CD4-positive, alpha-beta T cell treated with Interferon alpha-2 for 1 hour (primary cell): Measurements from ENCODE around the gene BACH2.

Experiments
- DNase-seq, 2 donors: peaks; one replicate each; pipeline ENCODE4 v3.0.0-alpha.2; 2020 to 2022

The BACH2 gene

DNA sequence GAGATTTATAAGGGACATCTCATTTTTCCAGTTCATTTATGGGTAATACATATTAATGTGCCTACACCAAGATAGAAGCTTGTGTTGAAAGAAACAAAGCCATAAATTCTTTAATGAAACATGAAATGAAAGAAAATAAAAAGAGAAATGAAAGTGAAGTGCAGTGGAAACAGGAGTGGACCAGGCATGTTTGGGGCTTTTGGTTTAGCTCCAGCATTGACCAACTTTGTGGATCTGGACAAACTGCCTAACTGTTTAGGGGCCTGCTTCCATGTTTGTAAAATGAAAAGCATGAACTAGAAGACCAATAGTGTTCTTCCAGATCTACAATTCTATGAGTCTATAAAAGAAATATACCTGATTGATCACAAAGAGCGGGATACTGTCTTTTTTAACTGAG, 277.4 kb downstream of the BACH2 start:
- DNase-seq, result no peak

DNA sequence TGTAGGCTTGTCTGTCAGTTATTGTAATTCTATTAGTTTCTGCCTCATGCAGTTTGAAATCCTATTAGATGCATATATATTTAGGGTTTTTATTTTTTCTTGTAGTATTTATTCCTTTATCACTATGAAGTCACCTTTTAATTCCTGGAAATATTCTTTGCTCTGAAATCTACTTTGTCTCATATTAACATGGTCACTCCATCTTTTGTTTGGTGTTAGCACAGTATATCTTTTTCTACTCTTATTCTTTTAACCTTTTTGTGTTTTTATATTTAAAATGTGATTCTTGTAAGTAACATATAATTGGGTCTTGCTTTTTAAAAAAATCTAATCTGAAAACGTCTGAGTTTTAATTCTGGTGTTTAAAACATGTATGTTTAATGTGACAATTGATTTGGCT, 280.8 kb downstream of the BACH2 start:
- no peak for DNase-seq

DNA sequence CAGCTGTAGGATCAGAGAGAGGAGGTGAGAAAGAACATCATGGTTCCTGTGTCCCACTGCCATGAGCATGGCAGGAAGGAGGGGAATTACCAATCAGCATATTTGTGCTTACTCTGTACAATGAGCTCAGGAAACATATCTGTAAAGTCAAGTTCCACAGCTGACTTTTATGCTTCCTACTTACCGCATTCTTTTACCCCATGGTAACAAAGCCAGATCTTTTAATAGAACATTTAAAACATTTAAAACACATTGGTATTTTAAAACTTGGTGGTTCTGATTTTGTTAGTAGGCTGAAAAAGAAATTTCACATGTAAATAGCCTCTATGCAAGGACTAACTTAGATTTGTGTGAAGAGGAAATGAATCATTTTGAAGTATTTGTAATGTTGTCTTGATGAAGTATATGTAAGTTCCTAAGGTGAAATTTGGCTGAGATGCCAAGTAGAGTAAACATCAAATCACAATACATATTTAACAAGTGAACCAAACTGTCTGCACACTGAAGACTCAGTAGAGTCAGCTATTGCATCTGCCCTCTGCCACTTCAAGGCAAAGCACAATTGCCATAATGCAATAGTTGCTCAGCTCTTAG, 287.6 kb downstream of the BACH2 start:
- DNase-seq, result no peak

DNA sequence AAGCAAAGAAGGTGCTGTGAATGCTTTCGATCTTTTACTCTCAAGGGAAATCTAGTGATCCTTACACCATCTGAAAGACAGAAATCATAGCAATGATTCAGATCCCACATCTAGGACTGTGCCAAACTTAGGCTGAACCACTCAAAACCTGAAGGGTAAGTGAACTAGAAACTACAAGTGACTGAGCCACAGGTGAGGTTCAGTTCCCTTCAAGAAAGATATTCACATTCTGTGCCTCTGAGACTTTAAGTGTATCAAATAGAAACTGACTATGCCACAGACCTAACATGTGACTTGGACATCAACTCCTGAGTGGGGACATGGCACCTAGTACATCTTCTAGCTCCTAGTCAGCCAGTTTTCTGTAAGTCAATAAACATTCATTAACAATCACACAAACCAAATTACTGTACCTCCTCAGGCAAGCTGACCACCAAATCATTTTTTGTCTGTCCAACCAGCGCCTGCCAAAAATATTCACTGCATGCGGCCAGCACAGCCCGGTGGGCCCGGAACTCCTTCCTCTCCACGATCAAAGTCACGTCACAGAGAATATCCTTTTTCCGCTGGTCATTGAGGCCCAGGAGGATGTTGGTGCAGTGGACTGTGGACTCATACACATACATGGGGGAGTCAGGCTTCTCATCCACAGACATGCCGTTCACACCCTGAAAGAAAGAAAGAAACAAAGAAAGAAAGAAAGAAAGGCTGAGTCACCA, 288.3 kb downstream of the BACH2 start:
- DNase-seq, result no peak

DNA sequence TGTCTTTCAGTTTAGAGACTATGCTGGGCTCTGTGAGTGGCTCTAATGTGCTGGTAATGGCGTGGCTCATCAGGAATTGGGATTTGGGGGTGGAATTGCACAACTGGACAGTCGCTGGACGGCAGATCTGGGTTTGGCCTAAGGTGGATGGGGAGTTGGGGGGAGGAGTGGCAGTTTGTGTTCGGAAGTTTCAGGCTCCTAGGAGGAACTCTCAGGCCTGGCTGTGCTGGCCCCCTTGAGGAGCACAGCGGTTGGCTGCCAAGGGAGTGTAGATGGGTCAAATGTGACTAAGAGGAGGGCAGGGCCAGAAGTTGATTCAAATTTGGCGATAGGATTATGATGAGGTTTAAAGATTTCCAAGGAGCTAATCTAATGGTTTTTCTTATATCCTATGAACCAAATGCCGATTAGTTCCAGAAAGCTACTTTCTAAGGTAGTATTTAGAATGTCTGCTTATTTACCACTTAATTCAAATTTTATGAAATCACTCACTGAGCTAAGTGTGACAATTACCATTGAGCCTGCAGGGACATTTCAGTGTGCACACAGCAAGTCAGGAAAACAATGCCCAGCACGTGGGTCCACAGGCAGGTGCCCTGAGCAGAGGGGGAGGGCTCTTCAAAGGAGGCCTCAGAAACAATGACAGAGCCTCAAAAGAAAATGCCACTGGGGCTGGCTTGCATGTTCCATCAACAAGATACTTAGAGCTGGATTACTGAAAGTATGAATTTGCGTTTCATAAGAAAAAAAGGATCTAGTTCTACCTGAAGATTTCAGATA, 291.4 kb downstream of the BACH2 start:
- no peak for DNase-seq

DNA sequence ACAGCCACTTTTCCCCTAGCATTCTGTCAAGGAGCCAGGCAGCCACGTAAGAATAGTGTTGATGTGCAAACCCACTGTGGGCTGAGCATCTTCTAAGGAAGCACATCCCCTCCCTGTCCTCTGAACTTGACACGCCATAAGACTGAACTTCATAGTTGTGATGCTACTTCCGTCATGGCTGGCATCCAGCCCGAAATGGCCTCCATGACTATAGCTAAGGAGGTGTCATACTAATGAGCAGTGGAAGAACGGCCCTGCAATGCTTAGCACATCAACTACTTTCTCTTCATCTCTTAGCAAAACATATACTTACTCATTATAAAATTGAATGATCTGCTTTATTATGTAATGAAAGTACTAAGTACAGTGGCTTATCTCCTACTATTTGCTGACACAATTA, 292.1 kb downstream of the BACH2 start:
- DNase-seq, result no peak

DNA sequence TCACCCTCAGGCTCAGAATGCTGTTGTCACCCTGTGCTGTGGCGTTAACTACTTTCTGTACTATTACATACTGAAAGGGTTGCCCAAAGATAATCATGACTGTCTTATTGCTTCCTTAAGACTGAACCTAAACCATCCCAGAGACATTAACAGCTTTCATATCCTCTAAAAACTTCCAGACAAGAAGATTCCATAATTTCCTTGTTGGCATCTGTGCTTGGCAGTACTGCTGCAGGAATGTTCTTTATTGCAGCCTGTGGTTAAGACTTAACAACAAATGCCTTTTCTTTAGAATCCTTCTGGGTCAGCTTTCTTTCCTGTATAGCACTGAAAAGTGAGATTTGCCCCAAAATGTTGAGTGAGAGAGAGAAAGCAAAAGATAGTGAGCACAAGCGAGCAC, 292.7 kb downstream of the BACH2 start:
- DNase-seq, result no peak

DNA sequence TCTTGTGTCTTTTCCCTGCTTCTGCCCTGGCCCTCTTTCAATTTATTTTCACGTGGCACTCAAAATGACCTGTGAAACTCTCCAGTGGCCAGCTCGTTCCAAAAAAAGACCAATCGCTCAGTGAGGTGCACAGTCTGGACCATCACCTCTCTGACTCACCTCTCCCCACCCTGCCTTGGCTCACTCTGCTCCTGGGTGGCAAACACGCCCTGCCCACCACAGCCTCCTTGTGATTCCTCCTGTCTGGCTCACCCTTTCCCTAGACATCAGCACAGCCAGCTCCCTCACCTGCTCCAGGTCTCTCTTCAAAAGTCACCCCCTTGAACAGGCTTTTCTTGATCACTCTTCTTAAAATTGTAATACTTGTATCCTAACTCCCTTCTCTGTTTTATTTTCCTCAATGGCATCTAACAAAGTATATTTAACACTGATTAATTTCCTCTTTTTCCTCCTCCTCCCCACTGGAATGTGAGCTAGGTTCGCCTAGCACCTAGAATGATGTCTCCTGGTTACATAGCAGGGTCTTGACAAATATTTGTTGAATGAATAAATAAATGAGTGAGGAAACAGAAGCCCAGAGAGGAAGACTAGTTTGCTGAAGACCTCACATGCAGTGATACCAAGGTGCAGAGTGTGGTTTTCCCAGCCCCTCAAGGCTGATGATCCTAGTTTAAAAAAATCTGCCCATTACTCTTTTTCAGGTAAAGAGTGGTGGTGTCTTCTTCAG, 293.4 kb downstream of the BACH2 start:
- no peak for DNase-seq

DNA sequence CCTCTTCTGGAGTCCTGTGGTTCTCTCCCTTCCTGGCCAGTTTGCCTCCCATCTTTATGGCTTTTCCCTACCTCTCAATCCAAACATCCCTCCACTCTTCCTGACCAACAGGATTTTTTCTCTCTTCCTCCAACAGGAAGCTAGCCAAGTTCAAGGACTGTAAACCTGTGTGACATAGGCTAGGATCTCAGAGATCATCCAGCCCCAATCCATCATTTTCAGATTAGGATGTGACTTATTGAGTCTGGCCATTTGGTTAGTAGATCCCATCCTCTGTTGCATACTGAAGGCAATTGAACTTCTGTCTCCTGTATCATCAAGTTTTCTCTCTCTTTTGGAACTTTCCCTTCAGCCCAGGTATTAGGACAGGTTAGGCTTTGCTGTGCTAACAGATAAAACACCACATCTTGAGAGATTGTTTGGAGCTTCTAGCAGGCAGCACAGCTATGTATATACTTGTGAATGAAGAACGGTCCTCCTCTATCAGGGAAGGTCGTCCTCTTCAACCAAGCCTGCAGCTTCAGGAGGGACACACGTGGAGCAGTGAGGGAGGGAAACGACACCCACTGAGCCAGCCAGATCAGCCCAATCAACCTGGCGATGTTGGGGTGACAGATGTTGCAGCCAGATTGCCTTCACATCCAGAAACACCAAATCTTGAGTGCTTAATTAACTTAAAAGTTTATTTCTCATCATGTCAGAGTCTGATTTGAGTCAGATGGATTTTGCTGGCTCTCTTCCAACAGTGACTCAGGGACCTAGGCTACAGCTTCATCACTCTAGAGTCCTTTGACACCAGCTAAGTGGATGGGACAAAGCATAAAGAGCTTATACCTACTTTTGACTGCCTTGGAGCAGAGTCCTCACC, 295.5 kb downstream of the BACH2 start:
- DNase-seq, result no peak

DNA sequence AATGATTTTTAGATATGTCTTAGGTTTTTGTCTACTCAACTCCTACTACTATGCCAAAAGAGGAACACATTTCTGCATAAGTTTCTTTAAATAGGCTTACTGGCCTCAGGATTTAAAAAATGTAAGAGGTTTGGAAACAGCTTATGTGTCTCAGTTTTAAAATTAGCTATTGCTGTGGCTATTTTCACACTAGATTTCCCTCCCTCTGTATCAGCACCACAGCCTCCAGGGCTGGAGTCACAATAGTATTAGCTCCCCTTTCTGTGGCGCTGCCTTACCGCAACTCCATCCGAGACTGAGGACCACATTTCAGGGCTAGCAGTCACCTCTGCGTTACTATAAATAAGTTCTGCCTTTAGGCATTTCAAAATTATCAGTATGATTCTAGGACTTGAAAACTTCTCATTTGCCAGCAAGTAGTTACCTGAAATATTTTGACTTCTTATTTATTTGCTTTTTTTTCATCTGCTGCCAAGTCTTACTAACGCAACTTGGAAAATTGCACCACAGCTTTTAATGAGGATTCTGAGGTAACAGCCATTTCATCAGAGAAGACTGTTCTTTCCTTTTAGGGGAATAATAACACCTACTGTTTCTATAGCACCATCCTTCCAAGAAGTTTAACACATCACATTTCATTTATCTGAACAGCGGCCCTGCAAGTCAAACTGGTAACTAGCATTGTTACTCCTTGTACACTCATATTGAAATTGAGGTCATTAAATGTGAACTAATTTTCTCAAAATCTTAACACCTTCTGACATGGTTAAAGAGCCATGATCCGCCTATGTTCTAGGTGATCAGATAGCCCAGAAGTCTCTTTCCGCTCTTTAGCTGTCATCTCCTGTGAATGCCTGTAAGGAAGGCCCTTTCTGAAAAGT, 296.5 kb downstream of the BACH2 start:
- DNase-seq, result no peak

DNA sequence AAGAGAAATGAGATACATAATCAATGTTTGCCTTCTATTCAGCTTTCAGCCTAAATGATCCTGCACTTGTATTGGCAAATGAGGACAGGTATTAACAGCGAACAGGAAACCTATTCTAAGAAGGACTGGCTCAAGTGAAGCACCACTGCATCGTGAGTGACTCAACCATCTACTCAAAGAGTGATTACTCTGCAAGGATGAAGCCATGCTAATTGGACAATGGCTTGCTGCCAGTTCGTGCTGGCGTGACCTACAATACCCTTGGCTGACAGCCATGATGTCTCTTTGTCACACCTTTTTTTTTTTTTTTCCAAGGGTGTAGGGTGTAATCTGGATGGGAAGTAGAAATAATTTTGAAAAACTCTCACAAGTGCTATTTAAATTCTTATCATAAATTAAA, 297.5 kb downstream of the BACH2 start:
- no peak for DNase-seq

DNA sequence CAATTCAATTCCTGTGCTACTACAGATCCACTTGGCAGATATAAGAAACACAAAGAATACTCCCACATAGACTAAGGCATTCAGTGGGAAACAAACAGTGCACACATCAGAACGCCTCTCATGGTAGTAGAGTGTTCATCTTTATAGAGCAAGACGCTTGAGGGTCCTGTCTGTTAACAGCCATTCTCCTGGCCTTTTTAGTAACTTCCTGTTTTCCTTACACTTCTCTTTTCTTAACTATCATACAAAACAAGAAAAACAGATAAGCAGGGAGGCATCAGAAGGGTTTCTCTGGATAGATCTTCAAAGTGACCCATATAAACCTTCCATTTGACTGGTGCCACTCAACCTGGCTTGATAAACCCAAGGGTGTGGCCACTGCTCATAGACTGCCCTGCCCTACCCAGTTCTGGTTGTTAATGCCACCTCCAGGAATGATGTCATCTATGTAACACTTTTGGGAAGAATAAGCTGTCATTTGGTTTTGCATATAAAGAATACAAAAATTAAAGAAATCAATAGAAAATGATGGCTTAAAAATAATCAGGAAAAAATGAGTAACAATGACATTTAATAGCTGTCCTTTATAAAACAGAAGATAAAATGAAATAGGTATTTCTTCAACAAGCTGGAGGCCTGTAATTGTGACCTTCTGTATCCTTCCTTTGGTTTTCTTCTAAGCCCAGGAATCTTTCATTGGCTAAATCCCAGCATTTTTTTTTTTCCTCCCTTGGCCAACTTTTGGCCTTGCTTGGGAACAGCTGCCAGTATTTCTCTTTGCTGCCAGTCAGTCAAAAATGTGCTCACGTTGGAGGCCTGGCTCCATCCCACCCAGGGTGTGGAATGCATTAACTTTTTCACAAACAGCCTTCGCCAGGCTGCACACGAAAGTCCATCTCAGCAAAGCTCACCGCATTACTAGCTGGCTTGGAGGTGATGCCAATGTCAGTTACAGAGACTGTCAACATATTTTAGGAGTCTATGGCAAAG, 298.9 kb downstream of the BACH2 start:
- DNase-seq, result no peak

DNA sequence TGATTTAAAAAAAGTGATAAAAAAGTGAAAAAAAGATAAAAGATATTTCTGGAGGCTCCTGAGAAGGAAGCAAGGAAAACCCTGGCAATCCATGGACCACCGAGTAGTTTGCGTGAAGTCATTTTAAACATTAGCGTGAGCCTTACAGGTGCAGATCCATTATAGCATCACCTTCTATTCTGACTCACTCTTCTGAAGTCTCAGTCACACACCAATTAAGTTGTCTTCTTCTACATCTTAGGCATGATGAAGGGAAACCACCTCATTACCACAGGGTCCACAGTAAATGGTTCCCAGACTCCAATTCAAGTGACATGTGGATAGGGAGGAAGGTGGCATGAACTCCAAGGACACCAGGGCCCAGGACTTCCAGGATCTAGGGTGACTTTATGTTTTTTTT, 303.2 kb downstream of the BACH2 start:
- no peak for DNase-seq

DNA sequence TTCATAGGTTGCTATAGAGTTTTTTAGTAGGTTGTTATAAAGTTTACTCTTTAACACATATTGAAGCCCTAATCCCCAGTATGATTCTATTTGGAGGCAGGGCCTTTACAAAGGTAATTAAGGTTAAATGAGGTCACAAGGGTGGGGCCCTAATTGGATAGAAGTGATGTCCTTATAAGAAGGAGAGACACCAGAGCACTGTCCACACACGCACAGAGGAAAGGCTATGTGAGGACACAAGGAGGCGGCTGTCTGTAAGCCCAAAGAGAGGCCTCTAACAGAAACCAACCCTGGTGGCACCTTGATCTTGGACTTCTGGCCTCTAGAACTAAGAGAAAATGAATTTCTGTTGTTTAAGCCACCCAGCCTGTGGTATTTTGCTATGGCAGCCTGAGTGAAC, 303.8 kb downstream of the BACH2 start:
- no peak for DNase-seq

DNA sequence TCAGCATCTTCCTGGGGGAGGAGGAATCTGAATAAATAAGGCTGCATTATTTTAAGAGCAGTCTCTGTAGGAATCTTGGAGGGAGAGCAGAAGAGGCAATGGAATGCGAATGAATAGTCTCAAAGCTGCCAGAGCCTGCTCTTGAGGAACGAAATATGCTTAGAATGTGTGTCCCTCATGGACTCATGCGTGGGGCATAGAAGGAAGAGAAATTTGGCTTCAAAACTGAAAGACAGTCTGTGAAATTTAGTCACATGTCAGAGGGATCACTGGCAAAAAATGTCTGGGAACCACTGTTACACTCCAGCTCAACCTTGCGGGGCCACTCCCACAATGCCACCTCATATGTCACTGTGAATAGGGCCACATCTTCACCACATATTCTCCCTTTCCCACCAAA, 306.9 kb downstream of the BACH2 start:
- no peak for DNase-seq

DNA sequence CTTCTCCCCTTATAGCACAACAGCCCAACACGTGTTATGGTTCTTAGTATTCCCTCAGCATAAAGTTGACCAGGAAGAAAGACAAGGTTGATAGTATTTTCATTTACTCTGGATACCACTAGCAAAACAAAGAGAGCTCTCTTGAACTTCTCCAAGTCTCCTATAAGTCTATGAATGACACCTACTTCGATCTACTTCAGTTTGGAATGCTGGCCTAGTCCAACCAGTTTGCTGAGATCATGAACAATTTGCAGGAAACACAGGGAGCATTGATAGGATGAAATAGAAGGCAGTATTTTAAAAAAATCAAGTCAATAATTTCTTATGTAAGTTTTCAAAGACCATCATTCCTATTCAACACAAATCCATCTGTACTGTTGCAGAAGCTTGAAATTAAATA, 308.8 kb downstream of the BACH2 start:
- no peak for DNase-seq

DNA sequence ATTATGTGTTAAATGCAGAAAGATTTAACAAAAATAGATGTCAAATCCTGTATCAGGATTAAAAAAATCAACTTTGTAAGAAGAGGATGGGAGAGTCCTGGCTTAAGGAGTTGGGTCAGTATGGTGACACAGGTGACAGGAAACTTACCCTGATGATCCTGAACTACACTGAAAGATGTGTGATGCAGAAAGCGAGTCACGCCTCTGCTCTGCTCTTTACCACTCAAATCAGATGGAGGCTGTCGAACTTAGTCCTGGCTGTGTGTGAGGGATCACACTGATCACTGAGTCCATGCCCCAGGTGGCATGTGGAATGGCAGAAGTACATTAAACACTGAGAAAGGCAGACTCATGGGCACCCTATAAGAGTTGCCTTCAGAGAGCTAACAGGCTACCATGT, 309.5 kb downstream of the BACH2 start:
- DNase-seq, result no peak

DNA sequence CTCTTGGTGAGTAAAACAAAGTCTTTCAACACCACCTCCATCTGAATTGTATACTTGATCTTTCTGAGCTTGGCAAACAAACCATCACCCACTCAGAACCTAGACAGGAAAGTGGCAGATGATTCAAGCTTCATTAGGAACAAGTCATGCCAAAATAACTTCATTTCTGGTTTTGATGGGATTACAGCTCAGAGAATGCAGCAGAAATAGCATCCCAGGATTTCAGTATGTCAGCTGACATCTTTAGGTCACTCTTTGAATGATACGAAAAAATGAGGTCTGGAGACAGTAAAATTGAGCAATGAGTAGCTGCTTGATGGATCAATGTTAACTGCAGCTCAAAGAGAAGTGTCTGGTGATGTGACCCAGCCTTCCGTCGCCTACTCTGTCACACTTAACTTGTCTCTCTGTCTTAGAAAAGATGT, 310.0 kb downstream of the BACH2 start:
- DNase-seq, result no peak

DNA sequence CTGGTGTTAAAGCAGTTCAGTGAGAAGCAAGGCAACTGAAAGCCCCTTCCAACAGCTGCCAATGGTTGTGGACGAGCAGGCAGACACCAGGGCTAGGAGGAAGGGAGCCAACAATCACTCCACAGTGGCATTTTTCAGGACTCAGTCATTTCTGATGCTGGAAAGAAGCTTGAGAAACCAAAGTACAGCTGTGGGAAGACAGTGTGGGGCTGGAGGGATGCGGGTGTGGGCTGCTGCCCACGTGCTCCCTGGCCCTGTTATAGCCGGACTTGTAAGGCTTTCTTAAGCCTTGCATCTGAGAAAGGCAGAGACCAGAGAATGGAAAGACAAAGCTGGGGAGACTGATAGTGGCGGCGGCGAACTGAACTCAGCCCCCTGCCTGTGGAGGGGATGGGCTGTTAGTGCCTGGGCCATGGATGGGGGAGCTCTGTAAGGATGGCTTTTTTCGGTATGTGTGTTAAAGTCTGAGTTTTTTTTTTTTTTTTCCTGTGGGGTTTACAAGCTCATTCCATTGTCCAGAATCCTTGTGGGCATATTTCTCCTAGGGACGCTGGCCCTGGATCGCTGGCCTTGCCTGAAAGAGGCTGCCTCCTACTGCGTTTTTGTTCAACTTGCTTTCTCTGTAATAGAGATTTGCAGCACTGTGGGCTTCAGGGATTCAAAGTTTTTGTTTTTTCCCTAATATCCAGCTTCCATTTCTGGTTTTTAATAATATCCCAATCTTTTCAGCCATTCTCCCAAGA, 310.7 kb downstream of the BACH2 start:
- no peak for DNase-seq
